ENCODE results near the gene ERICH6.

The ERICH6 gene

GRCh38 chr3:150703756-150704344 lies at the start of gene ERICH6:
Gene ERICH6 (minus strand): TSS chr3:150703920. CDS start chr3:150703898, 22 bp downstream.
- DNase-seq: peak; percentile 61 to 66

DNA sequence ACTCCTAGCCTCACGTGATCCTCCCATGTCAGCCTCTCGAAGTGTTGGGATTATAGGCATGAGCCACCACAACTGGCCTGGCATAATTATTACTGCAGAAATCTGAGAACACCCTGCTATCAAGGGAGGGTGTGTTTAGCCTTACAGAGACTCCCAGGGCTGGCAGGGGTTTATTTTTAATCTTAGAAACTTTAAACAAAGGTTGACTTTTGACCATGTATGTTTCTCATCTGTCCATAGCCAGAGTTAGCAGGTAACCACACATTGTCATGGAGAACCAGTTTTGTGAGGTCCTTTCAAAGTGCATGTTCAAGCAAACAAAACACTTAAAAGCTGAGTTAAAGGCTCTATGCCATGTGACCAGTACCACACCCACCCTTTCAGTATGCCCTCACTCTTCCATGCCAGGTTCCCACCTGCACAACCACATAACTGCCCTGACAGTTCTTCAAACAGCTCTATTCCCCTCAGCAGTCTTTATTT lies 48.1 kb upstream of the ERICH6 start:
- DNase-seq: no peak

DNA sequence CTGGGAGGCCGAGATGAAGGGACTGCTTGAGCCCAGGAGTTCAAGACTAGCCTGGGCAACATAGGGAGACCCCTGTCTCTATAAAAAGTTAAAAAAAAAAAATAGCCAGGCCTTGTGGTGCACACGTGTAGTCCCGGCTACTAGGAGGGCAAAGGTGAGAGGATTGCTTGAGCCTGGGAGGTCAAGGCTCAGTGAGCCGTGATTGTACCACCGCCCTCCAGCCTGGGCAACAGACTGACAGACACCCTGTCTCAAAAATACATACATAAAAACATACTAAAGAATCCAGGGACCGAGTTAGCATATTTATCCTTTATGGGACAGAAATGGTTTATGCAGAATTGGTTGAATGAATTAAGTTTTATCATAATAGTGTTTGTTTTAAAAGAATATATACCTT lies 45.5 kb upstream of the ERICH6 start:
- no peak for DNase-seq

- DNase-seq: no peak
Measured at GRCh38 chr3:150748684-150749047, 44.9 kb upstream of the ERICH6 start.

DNA sequence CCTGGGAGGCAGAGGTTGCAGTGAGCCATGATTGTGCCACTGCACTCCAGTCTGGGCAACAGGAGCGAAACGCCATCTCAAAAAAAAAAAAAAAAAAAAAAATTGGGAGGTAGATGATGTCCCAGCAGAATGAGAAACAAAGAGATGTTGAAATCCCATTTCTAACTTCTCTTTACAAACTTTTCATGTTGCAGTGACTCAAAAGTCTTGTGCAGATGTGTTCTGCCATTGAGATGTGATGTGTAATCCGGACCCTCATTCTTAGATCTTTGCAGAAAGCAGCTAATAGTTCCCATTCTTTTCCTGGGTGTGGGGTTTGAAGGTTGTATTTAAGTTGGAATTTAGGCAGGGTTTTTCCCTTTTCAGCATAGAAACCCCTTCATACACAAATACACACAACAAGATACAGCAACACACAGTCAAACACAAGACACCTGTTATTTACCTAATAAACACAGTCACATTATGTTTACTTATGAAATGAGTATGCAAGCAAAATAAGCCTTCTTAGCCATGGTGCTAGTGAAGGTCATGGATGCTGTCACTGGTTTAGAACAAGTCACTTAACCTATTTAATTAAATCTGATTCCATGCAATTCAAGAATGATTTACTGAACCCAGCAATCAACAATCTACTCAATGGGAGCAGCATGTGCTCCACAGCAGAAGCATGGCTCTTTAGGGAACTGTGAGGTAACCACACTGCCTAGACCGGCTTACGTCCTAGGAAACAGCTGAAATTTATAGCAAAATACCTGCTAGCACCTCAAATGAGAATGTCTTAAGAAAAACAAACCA lies 44.4 kb upstream of the ERICH6 start:
- DNase-seq: no peak

GRCh38 chr3:150746791-150747590 lies 43.3 kb upstream of the ERICH6 start:
- DNase-seq: no peak

GRCh38 chr3:150745832-150746231 lies 42.1 kb upstream of the ERICH6 start:
- no peak for DNase-seq

DNA sequence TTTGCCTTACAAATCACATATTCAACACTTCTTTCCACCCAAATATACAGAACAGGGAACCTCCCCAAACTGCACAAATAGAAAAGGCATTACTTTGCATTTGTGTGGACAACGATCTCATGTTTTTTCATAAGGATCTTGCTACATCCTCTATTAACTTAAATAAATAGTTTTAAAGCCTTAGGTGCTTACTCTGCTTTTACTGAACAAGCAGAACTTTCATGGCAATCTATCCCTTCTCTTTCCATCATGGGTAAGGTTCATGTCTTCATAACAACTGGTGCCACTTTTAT lies 41.1 kb upstream of the ERICH6 start:
- no peak for DNase-seq

DNA sequence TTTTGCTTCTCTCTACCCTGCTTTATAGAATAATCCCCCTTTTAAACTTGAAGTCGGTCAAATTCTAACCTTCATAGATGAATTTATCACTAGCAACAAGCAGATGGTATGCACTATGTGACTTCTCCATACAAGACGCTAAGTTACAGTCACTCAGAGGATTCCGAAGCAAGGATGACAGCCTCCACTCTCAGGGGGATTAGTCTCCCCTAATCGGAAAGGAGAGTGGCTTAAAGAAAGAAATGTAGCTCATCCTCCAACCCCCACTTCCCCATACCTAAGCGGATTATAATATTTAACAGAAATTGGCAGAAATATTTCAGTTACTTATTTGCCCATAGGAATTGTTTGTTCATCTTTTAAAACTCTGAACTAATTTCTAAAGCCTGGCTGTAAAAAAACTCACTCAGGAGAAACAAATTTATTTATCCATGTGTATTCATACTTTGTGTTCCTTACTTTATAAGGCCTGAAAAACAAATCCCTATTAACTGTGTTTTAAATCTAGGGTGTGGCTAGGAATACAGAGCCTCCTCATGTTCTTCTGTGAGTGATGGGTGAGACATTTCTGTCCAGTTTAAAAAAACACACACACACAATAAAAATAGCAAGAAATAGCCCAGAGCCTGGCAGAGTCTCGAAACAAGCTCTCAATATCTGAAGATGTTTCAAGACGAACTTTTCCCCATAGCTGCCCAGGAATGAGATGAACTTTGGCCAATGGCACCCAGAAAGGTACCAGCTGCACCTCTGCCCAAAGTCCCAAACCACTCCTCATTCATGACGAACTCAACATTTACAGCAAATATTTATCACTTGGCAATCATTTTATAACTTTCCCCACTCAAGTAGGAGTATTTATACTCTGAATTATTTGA lies 40.6 kb upstream of the ERICH6 start:
- DNase-seq: no peak

DNA sequence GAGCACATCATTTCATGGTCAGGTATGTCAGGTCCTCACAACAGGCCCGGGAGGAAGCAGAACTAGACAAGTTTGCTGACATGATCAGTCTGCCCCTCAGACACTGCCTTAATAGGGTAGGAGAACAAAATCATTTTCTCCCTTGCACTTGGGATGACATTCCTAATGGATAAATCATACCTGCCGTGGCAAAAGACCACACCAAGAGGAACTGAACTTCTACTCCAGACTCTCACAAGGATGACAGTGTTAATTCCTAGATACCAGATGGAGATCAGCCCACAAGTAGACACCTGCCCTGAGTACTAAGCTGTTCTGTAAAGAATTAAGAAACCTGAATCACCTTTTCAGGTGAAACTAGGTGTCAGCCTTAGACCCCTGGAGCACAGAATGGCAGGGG lies 39.8 kb upstream of the ERICH6 start:
- no peak for DNase-seq

- no peak for DNase-seq
Measured at GRCh38 chr3:150742679-150743078, 39.0 kb upstream of the ERICH6 start.

DNA sequence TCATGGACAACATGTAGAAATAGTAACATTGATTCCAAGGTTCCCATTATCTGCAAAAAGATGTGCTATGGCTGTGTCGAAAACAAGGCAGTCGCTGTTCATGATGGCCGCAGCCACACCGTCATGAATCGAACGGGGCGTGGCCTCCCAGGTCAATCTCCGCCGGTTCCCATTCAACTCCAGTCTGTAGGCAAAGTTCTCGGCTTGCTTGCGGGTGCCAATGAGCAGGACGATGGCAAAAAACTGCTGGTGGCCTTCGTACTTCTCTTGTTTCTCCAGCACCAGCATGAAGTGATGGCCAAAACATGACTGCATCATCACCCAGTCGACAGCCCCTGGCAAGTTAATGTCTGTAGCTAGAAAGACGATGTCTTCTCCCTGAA lies 38.4 kb upstream of the ERICH6 start:
- DNase-seq: no peak

- no peak for DNase-seq
Measured at GRCh38 chr3:150741497-150742140, 37.9 kb upstream of the ERICH6 start.

- DNase-seq: no peak
Measured at GRCh38 chr3:150740733-150741496, 37.2 kb upstream of the ERICH6 start.

- no peak for DNase-seq
Measured at GRCh38 chr3:150739877-150740645, 36.3 kb upstream of the ERICH6 start.

GRCh38 chr3:150739200-150739863 lies 35.6 kb upstream of the ERICH6 start:
- DNase-seq: no peak

- no peak for DNase-seq
Measured at GRCh38 chr3:150738688-150739087, 35.0 kb upstream of the ERICH6 start.

- DNase-seq: peak; percentile 15 to 43
Measured at GRCh38 chr3:150737874-150738679, 34.4 kb upstream of the ERICH6 start.
